ENCODE results near the gene MEIS1.

MEIS1 gene

DNA sequence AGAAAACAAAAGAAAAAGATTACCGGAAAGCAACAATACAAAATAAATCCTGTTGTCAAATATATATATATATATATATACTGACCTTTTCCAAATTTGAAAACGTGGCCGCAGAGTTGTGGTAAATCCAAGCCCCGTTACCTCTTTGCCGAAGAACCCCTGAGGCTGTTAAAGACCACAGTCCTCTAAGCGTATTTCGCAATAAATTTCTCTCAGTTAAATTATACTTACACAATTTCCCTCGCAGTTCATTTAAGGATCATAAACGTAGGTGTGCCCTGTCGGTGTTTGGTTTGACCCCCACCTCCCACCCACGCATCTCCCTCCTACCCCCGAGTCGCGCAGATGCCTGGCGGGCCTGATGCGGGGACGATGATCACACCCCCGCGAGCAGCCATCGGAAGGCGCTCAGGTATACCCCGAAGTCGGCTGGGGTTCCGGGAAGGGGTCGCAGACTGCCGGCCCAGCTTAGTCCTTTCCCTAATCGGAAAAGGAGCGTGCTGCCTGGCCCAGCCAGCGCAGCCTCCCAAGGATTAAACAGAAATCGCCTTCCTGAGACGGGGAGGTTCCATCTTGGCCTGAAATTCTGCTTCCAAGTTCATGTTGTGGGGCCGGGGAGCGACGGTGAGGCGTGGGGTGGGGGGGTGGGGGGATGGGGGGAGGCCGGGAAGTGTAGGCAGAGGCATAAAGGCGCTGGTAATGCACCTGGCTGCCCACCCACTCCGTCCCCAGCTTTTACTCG is 2.9 kb upstream of the MEIS1 start:
- no peak for DNase-seq (ENCODE audit: low read depth, low spot score)

- no peak for DNase-seq (ENCODE audit: low read depth, low spot score)
These were observed 1.9 kb upstream of the MEIS1 start for GRCh38 chr2:66432801-66433694.

DNA sequence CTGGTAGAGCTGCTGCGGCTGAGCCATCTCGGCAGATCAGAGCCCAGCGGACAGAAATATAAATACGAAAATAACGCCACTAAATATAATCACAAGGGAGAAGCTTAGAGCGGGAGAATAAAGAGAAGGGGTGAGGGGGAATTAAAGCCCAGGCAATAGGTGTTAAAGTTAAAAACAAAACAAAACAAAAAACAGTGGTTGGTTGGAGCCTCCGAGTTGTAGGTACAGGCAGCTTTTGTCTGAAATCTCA is 1.3 kb upstream of the MEIS1 start:
- DNase-seq (ENCODE audit: low read depth, low spot score): no peak

- DNase-seq (ENCODE audit: low read depth, low spot score): no peak
These were observed 813 bp upstream of the MEIS1 start for GRCh38 chr2:66433945-66434678.

DNA sequence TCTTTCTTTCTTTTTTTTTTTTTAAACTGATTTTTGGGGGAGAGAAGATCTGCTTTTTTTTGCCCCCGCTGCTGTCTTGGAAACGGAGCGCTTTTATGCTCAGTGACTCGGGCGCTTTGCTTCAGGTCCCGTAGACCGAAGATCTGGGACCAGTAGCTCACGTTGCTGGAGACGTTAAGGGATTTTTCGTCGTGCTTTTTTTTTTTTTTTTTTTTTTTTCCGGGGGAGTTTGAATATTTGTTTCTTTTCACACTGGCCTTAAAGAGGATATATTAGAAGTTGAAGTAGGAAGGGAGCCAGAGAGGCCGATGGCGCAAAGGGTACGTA is 587 bp downstream of the MEIS1 start:
- no peak for DNase-seq (ENCODE audit: low read depth, low spot score)

- DNase-seq (ENCODE audit: low read depth, low spot score): no peak
These were observed 1.0 kb downstream of the MEIS1 start for GRCh38 chr2:66435963-66436362.

DNA sequence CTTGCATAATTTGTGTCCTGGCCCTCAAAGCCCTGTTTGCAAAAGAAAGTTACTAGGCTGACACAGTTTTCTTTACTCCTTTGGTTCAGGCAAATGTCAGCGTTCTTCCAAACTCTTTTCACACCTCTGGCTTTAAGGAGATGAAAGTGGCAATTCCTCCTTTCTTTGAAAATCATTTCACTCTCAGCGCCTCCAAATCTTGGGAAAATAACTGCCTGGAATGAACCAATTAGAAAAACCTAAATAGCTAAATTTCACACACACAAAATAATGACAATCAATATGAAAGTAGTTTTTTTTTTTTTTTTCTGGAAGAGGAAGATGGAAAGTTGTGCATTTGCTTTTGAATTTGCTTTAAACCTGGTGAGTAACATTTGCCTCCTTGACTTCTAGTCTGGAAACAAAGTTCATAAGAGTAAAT is 1.7 kb downstream of the MEIS1 start:
- DNase-seq (ENCODE audit: low read depth, low spot score): no peak

DNA sequence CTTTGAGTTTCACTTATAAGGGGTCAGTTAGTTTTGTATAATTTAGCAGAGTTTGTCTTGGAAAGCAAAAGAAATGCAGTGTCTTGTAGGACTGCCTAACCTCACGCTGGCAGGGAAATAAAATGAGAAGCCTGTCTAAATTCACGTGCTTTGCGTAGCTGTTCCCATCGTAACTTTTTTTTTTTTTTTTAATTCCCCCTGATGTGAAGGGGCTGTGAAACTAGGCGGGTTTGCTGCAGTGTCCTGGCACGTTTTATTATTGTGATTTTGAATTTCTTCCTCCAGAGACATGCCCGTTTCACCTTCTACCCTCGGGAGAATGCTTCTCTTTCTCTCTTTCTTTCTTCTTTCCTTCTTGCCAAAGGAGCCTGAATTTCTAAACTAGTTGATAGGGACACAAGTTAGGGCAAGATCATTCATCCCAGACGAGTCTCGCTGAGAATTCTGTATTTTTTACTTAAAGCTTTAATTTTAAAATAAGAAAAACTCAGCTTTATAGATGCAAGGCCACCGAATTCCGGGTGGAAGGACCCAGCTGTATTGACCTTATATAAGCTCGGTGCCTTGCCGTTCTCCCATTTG is 2.3 kb downstream of the MEIS1 start:
- no peak for DNase-seq (ENCODE audit: low read depth, low spot score)

GRCh38 chr2:66437691-66438497 is 3.0 kb downstream of the MEIS1 start:
- DNase-seq (ENCODE audit: low read depth, low spot score): no peak

- DNase-seq (ENCODE audit: low read depth, low spot score): no peak
These were observed 3.5 kb downstream of the MEIS1 start for GRCh38 chr2:66438498-66438833.

GRCh38 chr2:66438891-66439811 is 4.2 kb downstream of the MEIS1 start:
- no peak for DNase-seq (ENCODE audit: low read depth, low spot score)

DNA sequence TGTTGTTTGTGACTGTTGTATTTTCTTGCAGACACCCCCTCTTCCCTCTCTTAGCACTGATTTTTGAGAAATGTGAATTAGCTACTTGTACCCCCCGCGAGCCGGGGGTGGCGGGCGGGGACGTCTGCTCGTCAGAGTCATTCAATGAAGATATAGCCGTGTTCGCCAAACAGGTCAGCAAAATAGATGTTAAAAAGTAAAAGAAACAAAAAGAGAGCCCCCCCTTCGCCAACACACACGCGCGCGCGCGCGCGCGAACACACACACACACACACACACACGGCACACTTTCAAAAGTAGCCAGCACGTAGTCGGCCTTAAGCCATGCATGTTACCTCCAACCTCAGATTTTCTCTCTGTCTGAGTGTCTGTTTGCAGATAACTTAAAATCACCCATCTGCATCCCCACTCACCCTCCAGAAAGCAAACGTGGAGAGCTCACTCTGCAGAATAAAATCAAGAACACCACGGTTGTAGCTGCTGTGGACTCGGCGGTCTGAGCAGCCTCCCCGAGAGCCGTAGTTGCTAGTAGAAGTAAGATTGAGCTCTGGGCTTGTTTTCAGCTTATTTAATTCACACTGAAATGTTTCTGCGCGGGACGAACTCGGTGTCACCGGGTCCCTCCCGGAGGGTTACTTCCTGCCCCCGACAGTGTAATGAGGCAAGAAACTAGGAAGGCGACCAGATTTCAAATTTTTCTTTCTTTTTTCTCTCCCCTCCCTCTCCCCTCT is 5.1 kb downstream of the MEIS1 start:
- DNase-seq (ENCODE audit: low read depth, low spot score): no peak

DNA sequence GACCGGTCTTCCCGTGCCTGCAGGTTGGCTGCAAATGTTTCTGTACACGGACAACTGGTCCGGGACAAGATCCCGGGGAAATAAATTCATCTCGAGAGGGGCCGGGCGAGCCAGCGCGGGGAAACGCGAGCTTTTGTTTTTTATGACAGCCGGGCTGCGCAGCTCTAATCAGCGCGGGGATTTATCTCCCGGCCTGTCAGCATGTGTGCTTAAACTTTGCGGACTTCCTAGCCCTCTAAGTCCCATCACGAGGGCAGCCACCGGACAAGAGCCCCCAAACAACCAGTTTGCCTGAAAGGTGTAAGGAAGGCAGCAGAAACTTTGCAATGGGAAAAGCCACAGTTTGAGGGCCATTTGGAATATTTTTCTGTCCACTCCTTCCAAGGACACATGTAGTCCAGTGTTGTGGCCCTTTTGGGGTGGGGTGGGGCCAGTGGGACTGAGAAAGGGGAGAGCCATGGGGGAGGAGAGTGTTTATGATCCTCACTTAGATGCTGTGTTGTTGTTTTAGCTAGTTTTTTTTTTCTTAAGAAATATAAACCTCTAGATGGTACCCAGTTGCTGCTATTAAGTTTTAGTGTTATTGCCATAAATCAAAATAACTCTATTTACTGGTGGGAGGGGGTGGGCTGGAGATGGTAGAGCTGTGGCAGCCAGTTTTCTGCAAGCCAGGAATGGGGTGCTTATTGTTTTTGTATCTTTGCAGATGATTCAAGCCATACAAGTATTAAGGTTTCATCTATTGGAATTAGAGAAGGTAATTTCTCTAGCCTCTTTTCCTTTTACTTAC is 6.0 kb downstream of the MEIS1 start:
- DNase-seq (ENCODE audit: low read depth, low spot score): no peak

DNA sequence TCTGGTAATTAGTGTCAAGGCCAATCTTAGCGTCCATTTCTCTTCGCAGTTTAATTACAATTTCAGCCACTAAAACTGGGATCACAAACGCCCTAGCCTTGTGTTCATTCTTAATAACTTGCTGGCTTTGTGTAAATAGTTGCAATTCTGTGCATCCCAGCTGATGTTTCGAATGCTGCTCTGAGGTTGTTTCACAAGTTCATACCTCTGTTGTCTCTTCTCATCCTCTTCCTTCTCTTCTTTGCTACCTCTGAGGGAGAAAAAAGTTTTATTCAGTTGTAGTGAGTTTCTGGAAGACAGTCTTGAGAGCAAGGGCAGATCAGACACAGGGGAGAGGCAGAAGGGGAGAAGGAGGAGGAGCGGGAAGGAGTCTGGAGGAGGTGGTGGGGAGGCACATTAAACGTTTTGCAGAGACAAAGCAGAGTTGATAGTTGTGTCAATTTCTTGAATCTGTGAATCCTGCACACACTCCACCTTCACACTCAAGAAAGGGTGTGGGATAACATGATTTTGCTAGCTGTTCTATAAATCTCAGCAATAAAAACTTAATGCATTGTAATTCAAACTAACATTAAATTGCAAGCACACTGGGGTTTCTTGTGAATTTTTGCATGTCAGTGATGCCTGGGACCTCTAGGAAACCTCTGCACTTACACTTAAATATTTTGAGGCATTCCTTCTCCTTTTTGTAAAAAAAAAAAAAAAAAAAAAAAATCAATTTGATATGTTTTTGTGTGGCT is 6.8 kb downstream of the MEIS1 start:
- no peak for DNase-seq (ENCODE audit: low read depth, low spot score)

DNA sequence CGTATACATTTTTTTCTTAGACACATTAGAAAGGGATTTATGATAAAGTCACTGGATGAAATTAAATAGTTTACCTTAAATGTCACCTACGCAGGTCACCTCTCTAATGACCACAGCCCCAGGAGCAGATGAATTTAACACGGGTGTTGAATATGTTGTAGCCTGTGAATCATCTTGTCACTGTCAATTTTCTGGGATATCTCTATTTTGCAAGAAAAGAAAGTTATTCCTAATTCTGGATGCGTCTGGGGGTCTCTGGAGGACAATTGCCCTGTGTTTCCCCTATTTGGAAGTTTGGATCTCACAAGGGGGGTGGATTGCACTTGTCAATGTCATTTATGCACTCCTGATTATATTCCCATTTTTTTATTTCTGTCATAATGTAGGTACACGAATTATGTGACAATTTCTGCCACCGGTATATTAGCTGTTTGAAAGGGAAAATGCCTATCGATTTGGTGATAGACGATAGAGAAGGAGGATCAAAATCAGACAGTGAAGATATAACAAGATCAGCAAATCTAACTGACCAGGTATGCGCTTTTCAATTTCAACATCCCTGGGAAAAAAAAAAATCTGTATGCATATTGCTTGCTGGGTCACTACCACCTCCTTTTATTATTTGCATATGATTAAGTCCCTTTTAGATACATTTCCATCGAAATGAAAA is 7.7 kb downstream of the MEIS1 start:
- DNase-seq (ENCODE audit: low read depth, low spot score): no peak

DNA sequence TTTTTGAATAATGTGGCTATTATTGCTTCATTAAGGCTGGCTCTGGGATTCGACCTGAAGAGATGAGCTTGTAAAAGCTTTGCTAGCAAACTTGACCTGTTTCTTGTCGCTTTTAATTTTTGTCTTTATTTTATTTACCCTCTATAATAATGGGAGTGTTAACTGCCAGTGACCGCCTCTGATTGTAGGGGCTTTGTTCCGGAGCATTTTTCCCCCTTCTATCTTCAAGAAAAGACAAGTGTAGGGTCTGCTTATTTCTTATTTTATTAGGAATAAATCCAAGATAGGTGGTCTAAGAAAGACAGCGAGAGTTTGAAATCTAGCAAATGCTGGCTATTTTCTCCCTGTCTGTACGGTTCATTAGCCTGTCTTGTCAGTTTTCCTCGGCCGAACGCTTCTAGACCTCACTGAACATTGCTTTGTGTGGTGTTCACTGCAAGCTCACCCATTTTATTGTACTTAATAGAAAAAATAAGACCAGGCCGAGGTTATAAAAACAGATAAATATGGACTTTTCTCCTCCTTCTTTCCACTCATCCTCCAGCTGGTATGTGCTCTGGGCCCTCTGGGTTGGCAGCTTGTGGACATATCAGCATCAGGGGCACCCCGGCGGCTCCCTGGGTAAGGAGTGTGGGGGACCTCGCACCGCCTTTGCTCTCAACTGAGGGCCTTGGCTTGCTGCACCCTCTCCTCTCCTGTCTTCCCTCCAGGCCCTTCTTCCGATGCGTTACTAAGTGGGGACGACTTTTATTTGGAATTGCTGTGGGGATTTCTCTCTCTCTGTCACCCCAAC is 8.5 kb downstream of the MEIS1 start:
- no peak for DNase-seq (ENCODE audit: low read depth, low spot score)

Measured in activated naive CD8-positive, alpha-beta T cell treated with anti-CD3 and anti-CD28 coated beads, Interleukin-2, amount 50 U/mL, for 16 hours (primary cell).